ENCODE measurements around the gene CD4. TPM values are rescaled to one million over a fixed set of nuclear protein-coding genes. Genes with fewer than 3 reads are reported as not detected.

The CD4 gene
- total RNA-seq, 4 donors from 2014 or later: 16.4 to 65.4 (median 29.6) TPM

- TF ChIP-seq CTCF (IDR thresholded peaks at IDR 0.05; ENCODE audit: low read depth): no peak
Measured at GRCh38 chr12:6791931-6792520, 2.7 kb downstream of the CD4 start.

- TF ChIP-seq CTCF (IDR thresholded peaks at IDR 0.05; ENCODE audit: low read depth): no peak
Measured at GRCh38 chr12:6792522-6793201, 3.3 kb downstream of the CD4 start.

GRCh38 chr12:6795088-6795487 lies 5.8 kb downstream of the CD4 start:
- TF ChIP-seq CTCF (IDR thresholded peaks at IDR 0.05; ENCODE audit: low read depth): no peak

- TF ChIP-seq CTCF (IDR thresholded peaks at IDR 0.05; ENCODE audit: low read depth): no peak
Measured at GRCh38 chr12:6796576-6796975, 7.2 kb downstream of the CD4 start.

GRCh38 chr12:6799147-6799546 lies 9.8 kb downstream of the CD4 start:
- no peak for TF ChIP-seq CTCF (IDR thresholded peaks at IDR 0.05; ENCODE audit: low read depth)

GRCh38 chr12:6807170-6807569 lies 17.8 kb downstream of the CD4 start:
- TF ChIP-seq CTCF (IDR thresholded peaks at IDR 0.05; ENCODE audit: low read depth): no peak

- no peak for TF ChIP-seq CTCF (IDR thresholded peaks at IDR 0.05; ENCODE audit: low read depth)
Measured at GRCh38 chr12:6809056-6809455, 19.7 kb downstream of the CD4 start.

All from subcutaneous adipose tissue (tissue), 4 donors.